Activated gamma-delta T cell (primary cell): ENCODE measurements around the gene NME7.
"Not testable (repeated sequence)": the region's sequence is repeated elsewhere in the genome, so short reads cannot be mapped to it uniquely, and the experiment has no call there.

Source experiments
- DNase-seq: peaks from one replicate; lab custom pipeline; 2025; lab: John Stamatoyannopoulos, UW

The NME7 gene

GRCh38 chr1:169234780-169235179, 132.8 kb downstream of the NME7 start:
- no peak for DNase-seq

- DNase-seq: no peak
Measured at GRCh38 chr1:169217636-169218035, 150.0 kb downstream of the NME7 start.

- no peak for DNase-seq
Measured at GRCh38 chr1:169214598-169214997, 153.0 kb downstream of the NME7 start.

- no peak for DNase-seq
Measured at GRCh38 chr1:169212088-169212487, 155.5 kb downstream of the NME7 start.

- no peak for DNase-seq
Measured at GRCh38 chr1:169207797-169208520, 159.6 kb downstream of the NME7 start.

DNA sequence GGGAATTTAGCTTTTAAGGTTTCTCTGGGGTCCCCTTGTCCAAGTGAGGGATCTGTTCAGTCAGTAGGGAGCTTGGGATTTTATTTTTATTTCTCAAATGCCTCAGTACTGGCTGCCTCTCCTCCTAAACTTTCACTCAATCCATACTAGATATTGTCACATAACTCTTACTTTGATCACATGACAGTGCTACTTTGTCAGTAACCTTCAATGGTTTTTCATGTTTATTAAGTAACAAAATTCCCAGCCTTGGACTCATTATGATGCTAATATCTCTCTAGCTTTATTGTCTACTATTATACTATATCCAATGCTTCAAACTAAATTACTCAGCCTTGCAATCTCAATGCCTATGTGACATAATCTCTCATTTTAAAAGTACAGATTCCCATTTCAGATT, 163.4 kb downstream of the NME7 start:
- no peak for DNase-seq

DNA sequence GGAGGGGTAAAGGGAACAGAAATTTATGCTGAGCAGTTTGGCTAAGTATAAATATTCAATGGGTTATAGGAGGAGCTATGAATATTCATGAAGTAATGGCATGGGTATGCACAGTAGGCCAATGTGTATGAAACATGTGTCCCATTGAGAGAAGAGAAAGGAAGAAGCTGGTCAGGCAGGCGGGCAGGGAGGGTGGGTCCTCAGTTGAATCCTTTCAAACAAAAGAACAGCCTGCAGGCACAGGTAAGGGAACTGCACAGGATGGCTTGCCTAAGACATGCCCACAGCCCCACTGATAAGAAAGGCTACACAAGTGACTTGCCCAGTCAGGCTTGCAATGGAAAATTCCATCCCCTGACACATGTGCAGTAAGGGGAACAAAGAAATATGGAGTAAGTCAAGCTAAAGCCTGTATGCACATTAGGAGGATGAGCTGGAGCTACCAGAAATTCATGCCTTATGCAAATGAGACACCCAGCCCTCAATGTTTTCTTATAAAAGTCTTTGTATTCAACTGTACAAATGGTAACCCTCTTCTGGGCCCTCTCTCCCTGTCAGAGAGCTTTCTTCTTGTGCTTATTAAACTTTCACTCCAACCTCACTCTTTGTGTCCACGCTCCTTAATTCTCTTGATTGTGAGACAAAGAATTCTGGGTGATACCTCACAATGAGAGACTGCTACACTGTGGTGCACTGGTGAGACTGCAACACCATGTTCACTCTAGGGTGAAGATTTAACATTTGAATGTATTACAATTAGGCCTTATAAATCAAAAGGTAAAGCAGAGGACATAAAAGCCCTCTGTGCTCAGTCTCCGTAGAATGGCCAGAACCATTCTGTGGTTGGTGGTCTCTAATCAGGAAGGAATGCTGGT, 164.6 kb downstream of the NME7 start:
- no peak for DNase-seq

- no peak for DNase-seq
Measured at GRCh38 chr1:169201084-169201619, 166.4 kb downstream of the NME7 start.

DNA sequence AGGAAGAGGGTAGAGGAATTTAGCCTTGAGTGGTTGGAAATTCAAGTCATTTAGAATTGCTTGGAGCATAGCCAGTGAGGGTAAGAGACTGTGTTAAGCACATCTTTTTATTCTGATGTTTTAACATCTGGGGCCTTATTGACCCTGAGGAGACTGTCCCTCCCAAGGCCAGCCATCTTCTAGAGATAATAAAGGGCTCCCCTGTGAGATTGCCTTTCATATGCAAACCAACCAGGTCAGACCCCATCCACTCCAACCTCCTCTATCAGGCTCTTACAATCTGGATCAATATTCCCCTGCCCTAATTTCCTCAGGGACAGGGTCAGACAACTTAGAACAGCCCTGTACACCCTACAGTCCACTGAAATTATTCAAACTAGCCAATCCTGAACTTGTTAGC, 167.3 kb downstream of the NME7 start:
- no peak for DNase-seq

DNA sequence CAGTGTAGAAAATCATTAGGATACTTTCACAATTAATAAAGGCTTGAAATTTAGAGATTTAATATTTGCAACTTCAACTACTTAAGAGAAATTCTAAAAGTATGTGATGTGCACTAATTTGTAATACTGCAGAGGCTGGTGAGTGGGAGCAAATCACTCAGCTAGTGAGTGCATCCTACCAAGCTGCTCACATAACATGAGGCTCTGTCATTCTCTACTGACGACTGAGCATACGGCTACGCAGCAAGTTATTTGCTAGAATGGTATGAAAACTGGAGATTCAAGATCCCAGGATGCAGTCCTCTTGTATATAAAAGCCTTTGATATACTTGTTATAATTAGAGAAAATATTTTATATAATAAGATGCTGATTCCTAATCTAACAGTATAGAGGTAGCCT, 171.0 kb downstream of the NME7 start:
- DNase-seq: no peak

DNA sequence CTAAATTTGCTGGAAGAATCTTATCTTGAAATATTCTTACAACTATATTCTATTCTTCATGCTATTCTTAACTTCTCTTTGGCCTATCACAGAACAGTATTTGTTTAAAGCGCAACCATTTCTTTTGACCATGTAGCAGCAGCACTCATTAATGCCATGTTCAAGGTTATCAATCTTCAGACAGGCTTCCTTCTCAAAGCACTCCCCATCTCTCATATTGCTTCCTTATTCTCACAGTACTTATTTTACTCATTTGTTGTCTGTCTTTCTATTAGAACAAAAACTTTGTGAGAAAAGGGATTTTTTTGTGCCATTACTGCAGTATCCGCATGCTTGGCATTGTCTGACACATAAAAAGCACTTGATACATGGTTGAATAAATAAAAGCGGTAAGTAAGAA, 171.4 kb downstream of the NME7 start:
- no peak for DNase-seq

DNA sequence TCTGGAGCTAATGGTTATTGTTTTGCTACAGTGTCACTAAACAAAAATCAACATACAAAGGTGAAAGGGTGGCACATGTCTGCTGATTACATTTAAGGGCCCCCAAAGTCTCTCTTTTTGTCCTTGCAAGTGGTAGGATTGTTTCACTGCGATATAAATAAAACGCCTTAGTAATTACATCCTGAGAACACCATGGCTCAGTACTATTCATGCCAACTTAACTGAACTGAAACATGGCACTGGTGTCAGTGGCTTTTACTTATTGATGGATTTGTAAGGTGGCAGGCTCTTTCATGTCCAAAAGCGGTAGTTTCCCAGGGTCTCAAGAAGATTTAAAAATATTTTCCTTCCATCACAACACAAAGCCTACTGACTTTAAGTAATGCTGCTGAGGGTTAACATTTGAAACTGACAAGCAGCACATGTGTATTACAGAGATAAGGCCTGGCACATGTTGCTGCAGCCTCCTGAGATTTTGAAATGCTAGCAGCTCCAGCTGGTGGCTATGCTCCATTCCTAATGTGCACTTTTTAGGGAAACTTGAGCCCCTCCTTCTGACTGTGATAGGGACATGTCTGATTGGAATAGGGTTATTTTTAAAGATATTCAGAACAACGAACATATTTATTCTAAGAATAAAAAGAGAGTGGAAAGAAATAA, 174.3 kb downstream of the NME7 start:
- no peak for DNase-seq

- no peak for DNase-seq
Measured at GRCh38 chr1:169186106-169186505, 181.5 kb downstream of the NME7 start.

GRCh38 chr1:169184812-169185211, 182.8 kb downstream of the NME7 start:
- DNase-seq: no peak

DNA sequence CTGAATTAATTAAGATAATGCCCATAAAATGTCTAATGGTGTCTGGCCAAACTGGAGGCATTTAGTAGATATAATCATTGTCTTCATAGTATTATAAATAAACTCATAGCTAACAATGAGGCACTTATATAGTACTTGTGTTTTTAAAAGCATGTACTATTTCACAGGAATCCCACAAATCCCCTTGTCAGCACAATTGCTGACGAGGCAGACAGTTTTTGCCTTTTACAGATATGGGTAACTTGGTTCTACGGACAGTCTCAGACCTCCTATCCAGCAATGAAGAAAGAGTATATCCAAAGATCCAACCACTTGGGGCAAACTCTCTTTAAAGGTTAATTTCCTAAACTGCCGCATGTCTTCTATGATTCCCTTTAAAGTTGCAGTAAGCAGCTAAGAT, 187.4 kb downstream of the NME7 start:
- no peak for DNase-seq

DNA sequence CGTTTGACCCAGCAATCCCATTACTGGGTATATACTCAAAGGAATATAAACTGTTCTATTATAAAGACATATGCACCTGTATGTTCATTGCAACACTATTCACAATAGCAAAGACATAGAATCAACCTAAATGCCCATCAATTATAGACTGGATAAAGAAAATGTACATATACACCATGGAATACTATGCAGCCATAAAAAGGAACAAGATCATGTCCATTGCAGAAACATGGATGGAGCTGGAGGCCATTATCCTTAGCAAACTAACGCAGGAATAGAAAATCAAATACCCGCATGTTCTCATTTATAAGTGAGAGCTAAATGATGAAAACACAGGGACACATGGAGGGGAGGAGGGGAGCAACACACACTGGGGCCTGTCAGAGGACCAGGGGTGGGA, 188.2 kb downstream of the NME7 start:
- DNase-seq: not testable (repeated sequence)

DNA sequence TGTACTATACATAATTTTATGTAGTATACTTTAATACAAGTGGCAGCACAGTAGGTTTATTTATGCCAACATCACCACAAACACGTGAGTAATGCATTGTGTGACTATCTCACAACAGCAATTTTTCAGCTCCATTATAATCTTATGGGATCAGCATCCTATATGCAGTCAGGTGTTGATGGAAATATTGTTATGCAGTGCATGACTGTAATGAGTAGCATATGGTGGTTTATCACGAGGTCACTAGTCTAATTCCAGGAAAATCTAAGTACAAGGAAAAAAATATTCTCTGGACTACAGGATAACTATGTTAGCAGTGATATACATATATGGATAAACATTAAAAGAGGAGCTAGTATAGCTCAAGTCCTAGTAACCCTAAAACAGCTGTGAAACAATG, 192.1 kb downstream of the NME7 start:
- DNase-seq: no peak

- no peak for DNase-seq
Measured at GRCh38 chr1:169163059-169163458, 204.5 kb downstream of the NME7 start.

DNA sequence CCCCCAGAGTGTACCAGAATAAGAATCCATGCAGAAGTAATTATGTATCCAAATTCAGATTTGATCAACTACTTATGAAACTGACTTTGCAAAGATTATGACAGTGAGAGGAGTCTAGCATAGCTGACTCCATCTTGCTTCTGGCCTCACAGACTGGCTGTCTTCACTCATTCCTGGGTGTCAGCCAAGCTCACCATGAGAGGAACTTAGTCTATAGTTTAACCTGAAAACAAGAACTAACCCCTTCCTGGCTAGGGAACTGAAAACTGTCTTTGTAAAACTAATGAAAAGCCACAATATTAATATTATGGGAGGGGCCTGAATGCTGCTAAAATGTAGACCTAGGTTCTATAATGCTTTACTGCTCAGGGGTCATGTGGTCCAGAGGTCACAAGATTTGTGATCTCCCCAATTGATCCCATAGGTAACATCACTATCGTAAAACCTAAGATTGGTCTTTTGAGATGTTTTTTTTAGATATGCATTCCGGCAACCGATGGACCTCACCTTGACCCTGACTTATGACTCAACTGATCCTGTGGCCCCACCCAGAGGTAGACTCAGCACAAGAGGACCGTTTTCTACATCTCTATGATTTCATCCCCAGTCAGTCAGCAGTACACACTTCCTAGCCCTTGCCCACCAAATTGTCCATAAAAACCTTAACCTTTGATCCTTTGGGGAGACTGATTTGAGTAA, 206.0 kb downstream of the NME7 start:
- DNase-seq: no peak

DNA sequence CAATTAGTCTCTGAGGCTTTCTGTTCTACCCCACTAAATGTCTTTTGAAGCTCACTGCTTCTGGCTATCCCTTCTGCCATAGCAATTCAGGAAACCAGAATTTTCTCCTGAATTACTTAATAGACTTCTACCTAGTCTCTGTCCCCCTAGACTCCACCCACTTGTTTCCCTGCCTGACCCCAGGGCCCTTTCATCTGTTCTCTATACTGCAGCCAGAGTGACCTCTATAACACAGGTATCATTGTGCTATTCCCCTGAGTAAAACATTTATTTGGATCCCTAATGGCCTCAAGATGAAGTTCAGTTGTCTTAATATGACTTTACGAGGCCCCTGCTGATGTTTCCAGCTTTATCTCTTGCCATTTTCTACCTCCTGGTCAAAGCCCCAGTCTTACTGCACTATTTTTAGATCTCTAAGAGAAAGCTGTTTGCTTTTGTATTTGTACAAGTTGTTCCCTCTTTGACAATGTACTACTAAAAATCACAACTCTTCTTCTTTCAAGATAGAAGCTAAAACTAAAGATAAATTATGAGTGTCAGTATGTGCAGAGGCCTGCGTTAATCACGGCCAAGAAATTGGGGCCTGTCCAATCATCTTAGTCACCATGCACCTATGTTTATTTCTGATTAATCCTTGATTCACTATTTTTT, 206.6 kb downstream of the NME7 start:
- no peak for DNase-seq

DNA sequence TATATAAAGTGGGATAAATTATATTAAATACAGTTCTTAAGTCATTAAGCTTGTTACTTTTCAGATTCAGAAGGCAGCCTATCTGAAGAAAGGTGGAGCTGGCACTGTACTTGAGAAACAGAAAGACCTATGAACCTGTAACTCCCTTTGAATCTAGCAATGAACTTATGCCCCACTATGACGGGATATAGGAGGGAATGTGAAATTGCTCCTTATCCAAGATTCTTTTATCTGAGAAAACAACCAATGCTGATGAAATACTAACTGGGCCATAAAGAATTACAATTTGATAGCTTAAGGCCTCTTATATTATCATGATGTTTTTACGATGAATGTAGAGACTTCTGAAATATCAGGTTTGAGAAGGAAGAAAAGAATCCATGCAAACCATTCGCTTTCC, 211.0 kb downstream of the NME7 start:
- DNase-seq: no peak
